GM23338 (cell line): ENCODE results near the gene ZNF219. TPM values are rescaled to one million over a fixed set of nuclear protein-coding genes. Genes with fewer than 3 reads are reported as not detected.

Source experiments
- ATAC-seq: fragments of 200-7000 bp; cut with Tn5 transposase; 3 replicates; pipeline ENCODE4 v1.9.1; 2020
- DNase-seq: peaks from one replicate; pipeline ENCODE4 v3.0.0-alpha.2; 2015; ENCODE audit warnings: low spot score
- H2AFZ ChIP-seq: fragments of 200-600 bp; sonication (generic); 2 replicates; pipeline ENCODE4 v1.8.0; 2016; ENCODE audit warnings: antibody characterized with exemption, mild to moderate bottlenecking, moderate library complexity
- H3F3A ChIP-seq: fragments of 200-600 bp; sonication (generic); replicated peaks from 2 replicates; pipeline ENCODE4 v1.8.0; 2017; ENCODE audit warnings: antibody characterized with exemption, mixed run types, low read depth
- H3K27ac ChIP-seq: fragments of 200-600 bp; sonication (generic); 2 replicates; pipeline ENCODE4 v1.6.1; 2016; ENCODE audit warnings: low read depth
- H3K27me3 ChIP-seq: fragments of 200-600 bp; sonication (generic); 2 replicates; pipeline ENCODE4 v1.8.0; 2016; ENCODE audit warnings: mild to moderate bottlenecking, mixed run types, moderate library complexity; ENCODE audit not compliant: insufficient read depth
- H3K36me3 ChIP-seq: fragments of 200-600 bp; sonication (generic); 2 replicates; pipeline ENCODE4 v1.8.0; 2016; ENCODE audit warnings: mild to moderate bottlenecking; ENCODE audit not compliant: insufficient read depth
- H3K4me1 ChIP-seq: fragments of 200-600 bp; sonication (generic); 2 replicates; pipeline ENCODE4 v1.8.0; 2016; ENCODE audit warnings: mild to moderate bottlenecking, moderate library complexity; ENCODE audit not compliant: insufficient read depth
- H3K4me2 ChIP-seq: fragments of 200-600 bp; sonication (generic); 2 replicates; pipeline ENCODE4 v1.7.1; 2017; ENCODE audit warnings: mixed run types
- H3K4me3 ChIP-seq: fragments of 200-600 bp; sonication (generic); 2 replicates; pipeline ENCODE4 v1.6.1; 2016; ENCODE audit warnings: mixed run types
- H3K79me2 ChIP-seq: fragments of 200-600 bp; sonication (generic); replicated peaks from 2 replicates; pipeline ENCODE4 v1.8.0; 2017; ENCODE audit warnings: mild to moderate bottlenecking; ENCODE audit not compliant: insufficient read depth
- H3K9me2 ChIP-seq: fragments of 200-600 bp; sonication (generic); 2 replicates; pipeline ENCODE4 v1.8.0; 2017; ENCODE audit not compliant: insufficient read depth
- H4K20me1 ChIP-seq: fragments of 200-600 bp; sonication (generic); replicated peaks from 2 replicates; pipeline ENCODE4 v1.8.0; 2017; ENCODE audit warnings: mild to moderate bottlenecking; ENCODE audit not compliant: insufficient read depth
- H3K27ac Mint-ChIP-seq: 2 replicates; pipeline ENCODE4 v1.8.0; 2020; ENCODE audit warnings: inconsistent platforms, mild to moderate bottlenecking, moderate library complexity, mixed read lengths
- H3K27me3 Mint-ChIP-seq: 3 replicates; pipeline ENCODE4 v1.8.0; 2022; ENCODE audit warnings: low read depth, mild to moderate bottlenecking, moderate library complexity, mixed read lengths, inconsistent platforms; ENCODE audit not compliant: insufficient read depth, poor library complexity
- H3K36me3 Mint-ChIP-seq: 3 replicates; pipeline ENCODE4 v1.8.0; 2021; ENCODE audit warnings: low read depth, mild to moderate bottlenecking, inconsistent platforms, moderate library complexity, mixed read lengths
- H3K4me1 Mint-ChIP-seq: 3 replicates; pipeline ENCODE4 v1.8.0; 2020; ENCODE audit warnings: mild to moderate bottlenecking, inconsistent platforms, mixed read lengths
- H3K4me3 Mint-ChIP-seq: 3 replicates; pipeline ENCODE4 v1.8.0; 2021; ENCODE audit warnings: moderate library complexity, mild to moderate bottlenecking, inconsistent platforms, mixed read lengths
- H3K9me3 Mint-ChIP-seq: 3 replicates; pipeline ENCODE4 v1.8.0; 2020; ENCODE audit warnings: moderate library complexity, mild to moderate bottlenecking, inconsistent platforms, mixed read lengths
- CREB1 ChIP-seq: fragments of 250-450 bp; sonication (Bioruptor Pico); IDR thresholded peaks from 2 replicates; pipeline ENCODE4 v1.5.0; 2020; ENCODE audit warnings: low read depth, mild to moderate bottlenecking, moderate library complexity
- CTCF ChIP-seq, 2 experiments: fragments of 200-600 bp in 1 of 2; sonication (generic) in 1 of 2; conservative IDR thresholded peaks; 2 replicates each; pipeline versions ENCODE4 v1.5.1 to v1.6.1; 2016 to 2017; ENCODE audit warnings: antibody characterized with exemption in 2 of 2, low read depth in 2 of 2, mild to moderate bottlenecking in 2 of 2, moderate library complexity in 1 of 2
- NANOG ChIP-seq: IDR thresholded peaks from 2 replicates; pipeline ENCODE4 v1.6.1; 2016; ENCODE audit warnings: antibody characterized with exemption, borderline replicate concordance
- ZNF114 ChIP-seq: fragments of 250-450 bp; sonication (Bioruptor Pico); IDR thresholded peaks from 2 replicates; pipeline ENCODE4 v1.5.0; 2020; ENCODE audit warnings: mild to moderate bottlenecking, moderate library complexity
- ZNF462 ChIP-seq: fragments of 250-450 bp; sonication (Bioruptor Pico); IDR thresholded peaks from 2 replicates; pipeline ENCODE4 v1.5.0; 2020; ENCODE audit warnings: mild to moderate bottlenecking, moderate library complexity
- polyA plus RNA-seq: library from polyadenylated mRNA; unstranded; fragments of >200 nt; fragmentation: Nextera tagmentation; extraction: Ambion mirVana; gene quantifications from 2 replicates; pipeline ENCODE4 v1.2.1, GENCODE V29; 2016
- total RNA-seq: library from RNA; depleted of rRNA; stranded (reverse); fragments of >200 nt; shearing (Covaris generic); gene quantifications from 2 replicates; pipeline ENCODE4 v1.2.3, GENCODE V29; 2014

The ZNF219 gene
- total and polyA plus RNA-seq, 2 experiments from 2014 or later, result 37.7 to 153 TPM

GRCh38 chr14:21090940-21091663 is 7.4 kb downstream of the ZNF219 start:
- no peak for TF ChIP-seq ZNF114
- no peak for TF ChIP-seq CREB1 (CRISPR knock-in tag)
- TF ChIP-seq ZNF462 (CRISPR knock-in tag), result no peak
- TF ChIP-seq CTCF (conservative IDR thresholded peaks at IDR 0.05; ENCODE audit: low read depth in 2 of 2), result peak in 1 of 2 experiments; percentile 8; a peak in 1 of 4 replicates
- TF ChIP-seq NANOG, result no peak
- Histone ChIP-seq H2AFZ (no peak overlapping the region), H3K4me3 (no peak overlapping the region), H4K20me1 (peaks cover 26% of the 10 kb centered on the region), H3K9me2 (no peaks in the 10 kb centered on the region), H3F3A (peaks cover 40% of the 10 kb centered on the region), H3K36me3 (peaks cover 22% of the 10 kb centered on the region), H3K27me3 (no peaks in the 10 kb centered on the region), H3K27ac (peak overlapping the region; percentile 73), H3K79me2 (peaks cover 22% of the 10 kb centered on the region), H3K4me2 (no peak overlapping the region), H3K4me1 (peaks cover 36% of the 10 kb centered on the region)
- H3K27ac Mint-ChIP-seq, result peak overlapping the region; percentile 82
- DNase-seq (no peak), ATAC-seq (no peak)
- peak overlapping the region; percentile 59; the same call in 1 of the 3 replicates for H3K4me3 Mint-ChIP-seq
- H3K36me3 Mint-ChIP-seq, result peaks cover 70% of the 10 kb centered on the region
- H3K9me3 Mint-ChIP-seq, result peaks cover 11% of the 10 kb centered on the region; the same call in 2 of the 3 replicates
- H3K27me3 Mint-ChIP-seq, result peaks cover 42% of the 10 kb centered on the region
- H3K4me1 Mint-ChIP-seq, result peaks cover 67% of the 10 kb centered on the region
